ENCODE results near the gene TUBGCP6.

Gene TUBGCP6

GRCh38 chr22:50192436-50193204, 52.2 kb downstream of the TUBGCP6 start:
- DNase-seq = no peak

DNA sequence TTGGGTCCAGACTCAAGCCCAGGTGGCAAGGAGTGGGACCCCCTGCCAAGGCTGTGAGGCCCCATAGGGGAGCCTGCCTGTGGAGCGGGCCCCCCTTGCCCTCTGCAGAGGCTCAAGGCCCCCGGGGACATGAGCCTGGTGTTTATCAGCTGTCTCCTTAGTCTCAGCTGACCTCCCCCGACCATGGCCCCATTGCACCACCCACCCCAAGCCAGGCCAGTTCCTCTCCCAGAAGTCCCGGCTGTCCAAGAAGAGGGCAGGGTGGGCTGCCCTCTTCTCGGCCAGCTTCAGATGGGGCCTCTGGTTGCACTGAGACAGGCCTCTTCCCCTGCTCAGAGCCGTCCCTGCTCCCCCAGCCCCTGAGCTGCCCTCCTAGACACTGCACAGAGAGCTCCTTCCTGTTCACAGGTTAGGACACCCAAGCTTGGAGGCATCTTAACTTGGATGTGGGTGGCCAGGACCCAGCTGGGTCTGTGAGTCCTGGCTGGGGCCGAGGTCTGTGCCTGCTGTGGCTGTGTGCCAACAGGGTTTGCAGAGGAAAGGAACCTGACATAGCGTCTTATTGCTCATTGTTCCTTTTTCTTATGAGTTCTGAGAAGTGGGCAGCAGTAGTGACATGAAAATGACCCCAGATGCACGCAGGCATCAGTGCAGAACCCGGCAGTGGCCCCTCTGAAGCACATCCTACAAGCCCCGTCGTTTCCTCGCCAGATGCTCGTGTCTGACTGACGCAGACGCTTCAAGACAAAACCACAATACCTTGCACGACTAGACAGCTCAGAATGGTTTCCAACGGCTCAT, 53.7 kb downstream of the TUBGCP6 start:
- DNase-seq = no peak

DNA sequence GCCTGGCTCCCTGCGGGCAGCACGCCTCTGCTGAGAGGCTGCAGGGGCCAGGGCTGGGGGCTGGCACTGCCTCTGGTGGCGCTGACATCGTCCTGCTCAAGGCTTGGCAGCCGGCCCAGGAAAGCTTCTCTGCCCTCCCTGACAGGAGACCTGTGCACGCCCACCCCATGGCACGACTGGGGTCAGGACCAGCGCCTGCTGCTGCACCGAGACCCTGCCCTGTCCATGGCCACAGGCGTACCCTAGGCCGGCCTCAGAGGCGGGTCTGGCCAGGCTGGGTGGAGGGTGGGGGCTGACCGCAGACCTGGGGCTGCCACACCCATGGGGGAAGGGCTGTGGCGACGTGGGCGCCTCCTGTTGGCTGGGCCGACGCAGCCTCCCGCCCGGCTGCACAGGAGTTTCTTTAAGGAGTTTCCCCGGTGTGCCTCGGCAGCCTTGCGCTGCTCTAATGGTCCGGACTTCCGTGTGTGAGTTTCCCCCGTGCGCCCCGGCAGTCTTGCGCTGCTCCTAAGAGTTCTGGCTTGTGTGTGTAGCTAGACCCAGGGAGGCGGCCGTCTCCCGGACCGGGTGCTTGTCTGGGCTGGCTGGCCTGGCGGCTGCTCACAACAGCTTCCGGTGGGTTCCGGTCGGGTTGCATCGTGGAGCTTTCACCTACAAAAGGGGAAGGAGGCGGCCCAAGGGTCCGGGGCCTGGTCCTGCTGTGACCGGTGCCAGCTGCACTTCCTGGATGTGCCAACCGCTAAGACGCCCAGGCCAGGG, 54.5 kb downstream of the TUBGCP6 start:
- DNase-seq = peak; percentile 17

DNA sequence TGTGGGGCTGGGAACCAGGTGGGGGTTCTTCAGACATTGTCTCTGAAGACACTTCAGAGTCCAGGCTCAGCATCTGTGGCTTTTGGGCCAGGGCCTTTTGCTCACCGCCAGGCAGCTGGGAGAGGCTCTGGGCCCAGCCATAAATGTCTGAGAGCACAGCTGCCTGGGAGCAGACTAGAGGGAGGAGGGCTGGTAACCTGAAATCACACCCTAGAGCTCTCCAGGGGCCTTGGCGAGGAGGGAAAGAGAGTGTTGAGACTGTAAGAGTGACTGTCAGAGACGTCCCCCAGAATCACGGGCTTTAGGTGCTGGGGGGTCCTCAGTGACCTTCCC, 55.0 kb downstream of the TUBGCP6 start:
- DNase-seq = no peak

DNA sequence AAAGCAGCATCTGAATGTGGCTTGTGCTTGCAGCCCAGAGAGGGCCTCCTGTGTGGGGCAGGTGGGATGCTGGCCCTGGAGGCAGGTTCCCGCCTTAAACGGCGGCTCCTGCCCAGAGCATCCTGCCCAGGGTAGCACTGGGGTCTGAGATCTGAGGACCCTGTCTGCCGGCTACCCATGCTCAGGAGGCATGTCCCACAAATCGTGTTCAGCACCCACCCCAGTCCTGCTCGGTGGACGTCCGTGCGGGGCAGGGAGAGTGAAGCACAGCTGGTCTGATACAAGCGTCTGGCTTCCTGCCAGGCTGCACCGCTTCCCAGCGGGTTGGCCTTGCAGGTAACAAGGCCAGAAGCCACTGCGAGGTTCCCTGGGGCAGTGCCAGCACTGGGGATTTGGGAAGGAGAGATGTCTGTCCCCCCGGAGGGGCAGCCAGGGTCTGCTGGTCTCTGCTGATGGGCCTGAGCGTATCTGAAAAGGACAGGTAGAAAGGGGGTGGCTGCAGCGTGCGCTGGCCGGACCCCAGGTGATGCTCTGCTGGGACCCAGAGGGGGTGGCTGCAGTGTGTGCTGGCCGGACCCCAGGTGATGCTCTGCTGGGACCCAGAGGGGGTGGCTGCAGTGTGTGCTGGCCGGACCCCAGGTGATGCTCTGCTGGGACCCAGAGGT, 55.5 kb downstream of the TUBGCP6 start:
- DNase-seq = no peak

- no peak for DNase-seq
Observed at GRCh38 chr22:50188356-50188755, 56.5 kb downstream of the TUBGCP6 start.

DNA sequence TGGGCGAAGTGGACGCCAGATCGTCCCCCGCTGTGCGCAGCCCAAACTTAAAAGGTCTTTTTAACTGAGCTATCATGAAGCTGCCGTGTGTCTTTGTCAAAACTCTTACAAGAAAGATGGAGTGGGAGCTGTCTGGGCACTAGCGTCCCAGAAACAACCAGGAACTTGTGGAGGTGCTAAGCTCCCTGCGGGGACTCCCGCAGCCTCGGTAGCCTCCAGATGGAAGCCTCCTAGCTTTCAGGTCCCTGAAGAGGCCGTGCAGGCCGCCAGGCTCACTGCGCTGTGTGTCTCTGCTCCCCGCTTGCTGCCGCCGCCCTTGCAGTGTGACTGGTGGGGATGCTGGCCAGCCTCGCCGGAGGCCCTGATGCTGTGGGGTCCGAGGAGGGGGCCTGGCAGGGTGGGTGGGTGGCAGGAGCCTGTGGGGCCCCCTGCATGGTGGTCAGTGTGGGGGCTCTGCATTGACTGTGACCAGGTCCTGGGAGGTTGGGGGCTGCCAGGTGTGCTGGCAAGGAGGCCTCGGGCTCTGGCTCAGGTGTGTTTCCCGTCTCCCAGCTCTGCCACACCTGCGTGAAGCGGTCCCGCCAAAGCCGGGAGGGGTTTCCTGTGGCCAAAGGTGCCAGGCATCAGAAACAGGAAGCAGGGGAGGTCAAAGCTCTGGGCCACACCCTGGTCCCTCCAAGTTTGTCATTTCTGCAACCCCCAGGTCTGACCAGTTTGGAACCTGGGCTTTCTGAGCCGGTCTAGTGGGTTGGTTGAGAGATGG, 57.9 kb downstream of the TUBGCP6 start:
- DNase-seq = no peak

DNA sequence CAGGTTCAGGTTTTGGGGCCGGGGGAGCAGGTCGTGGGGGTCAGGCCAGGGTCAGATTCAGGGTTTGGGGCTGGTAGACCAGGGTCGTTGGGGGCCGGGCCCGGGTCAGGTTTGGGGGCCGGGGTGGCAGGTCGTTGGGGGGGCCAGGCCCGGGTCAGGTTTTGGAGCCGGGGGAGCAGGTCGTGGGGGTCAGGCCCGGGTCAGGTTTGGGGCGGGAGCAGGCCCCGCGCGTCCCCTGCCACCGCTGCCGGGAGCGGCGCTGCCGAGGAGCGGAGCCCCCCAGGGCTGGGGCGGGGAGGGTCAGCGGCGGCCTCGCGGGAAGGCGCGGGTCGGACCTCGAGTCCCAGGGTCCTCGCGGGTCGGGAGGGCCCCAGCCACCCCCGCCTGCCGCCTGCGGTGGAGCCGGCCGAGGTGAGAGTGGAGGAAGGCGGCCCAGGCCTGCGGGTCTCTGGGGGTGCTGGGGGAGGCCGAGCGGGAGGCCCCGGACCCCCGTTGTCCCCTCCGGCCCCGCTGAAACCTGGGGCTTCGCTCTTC, 58.6 kb downstream of the TUBGCP6 start:
- no peak for DNase-seq

GRCh38 chr22:50185375-50186087, 59.3 kb downstream of the TUBGCP6 start, which contains the start of gene TRABD:
Gene TRABD, plus strand, starts transcription at chr22:50185913. Its CDS starts 7,148 bp downstream, at chr22:50193061.
- peak; percentile 36 for DNase-seq

DNA sequence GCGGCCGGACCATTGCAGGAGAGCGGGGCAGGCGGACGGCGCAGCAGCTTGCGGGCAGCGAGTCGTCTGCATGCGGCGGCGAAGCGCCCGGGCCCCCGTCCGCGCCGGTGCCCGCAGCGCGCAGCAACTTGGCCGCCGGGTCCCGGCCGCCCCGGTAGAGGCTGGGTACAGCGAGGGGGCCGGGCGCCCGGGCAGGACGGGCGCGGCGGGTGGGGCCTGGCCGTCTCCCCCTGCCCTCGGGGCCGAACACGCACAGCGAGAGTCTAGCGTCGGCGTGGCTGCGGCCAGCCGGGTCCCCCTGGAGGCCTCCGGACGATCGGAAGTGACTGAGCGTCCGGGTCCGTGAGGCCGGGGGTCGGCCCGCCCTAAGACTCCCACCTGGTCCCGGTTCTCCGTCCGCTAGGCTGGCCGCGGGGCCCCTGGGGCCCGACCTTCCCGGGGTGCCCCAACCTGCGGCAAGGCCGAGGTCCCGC, 59.9 kb downstream of the TUBGCP6 start:
- DNase-seq = no peak

DNA sequence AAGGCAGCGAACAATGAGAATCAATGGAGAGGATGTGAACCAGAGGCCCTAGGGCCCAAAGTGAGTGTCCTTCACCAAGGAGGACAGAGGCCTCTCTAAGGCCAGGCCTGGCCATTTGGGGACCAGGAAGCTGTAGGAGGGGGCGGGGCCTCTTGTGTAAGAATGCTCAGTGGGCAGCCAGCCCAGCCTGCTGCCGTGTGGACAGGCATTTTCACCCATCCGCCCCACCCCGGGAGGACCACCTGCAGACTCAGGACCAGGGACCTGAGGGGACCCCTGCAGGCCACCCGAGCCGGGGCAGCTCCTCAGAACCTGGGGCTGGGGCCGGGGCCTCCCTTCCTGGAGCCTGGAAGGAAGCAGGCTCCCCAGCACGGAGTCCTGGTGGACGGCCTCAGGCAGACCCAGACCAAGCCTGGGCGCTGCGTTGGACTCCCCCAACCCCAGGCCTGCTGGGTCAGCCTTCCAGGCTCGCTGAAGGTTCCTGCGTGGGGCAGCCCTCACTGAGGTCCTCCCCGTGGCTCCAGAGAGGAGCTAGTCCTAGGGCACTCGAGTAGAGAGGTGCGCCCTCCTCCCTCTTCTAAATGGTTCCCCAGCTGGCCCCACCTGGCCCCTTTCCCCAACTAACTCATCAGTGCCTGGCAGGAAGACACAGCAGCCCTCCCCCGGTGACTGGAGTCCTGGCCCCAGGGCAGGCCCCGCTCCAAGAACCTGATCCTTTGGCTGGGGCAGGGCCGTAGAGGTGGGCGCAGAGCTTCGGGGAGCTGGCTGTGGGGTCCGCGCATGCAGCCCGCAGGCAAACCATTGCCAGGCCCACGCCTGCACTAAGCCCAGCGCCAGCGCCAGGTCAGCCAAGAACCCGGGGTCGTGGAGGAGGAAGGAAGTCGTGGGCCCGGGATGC, 60.6 kb downstream of the TUBGCP6 start:
- DNase-seq = no peak

- DNase-seq = no peak
Observed at GRCh38 chr22:50183141-50183971, 61.5 kb downstream of the TUBGCP6 start.

DNA sequence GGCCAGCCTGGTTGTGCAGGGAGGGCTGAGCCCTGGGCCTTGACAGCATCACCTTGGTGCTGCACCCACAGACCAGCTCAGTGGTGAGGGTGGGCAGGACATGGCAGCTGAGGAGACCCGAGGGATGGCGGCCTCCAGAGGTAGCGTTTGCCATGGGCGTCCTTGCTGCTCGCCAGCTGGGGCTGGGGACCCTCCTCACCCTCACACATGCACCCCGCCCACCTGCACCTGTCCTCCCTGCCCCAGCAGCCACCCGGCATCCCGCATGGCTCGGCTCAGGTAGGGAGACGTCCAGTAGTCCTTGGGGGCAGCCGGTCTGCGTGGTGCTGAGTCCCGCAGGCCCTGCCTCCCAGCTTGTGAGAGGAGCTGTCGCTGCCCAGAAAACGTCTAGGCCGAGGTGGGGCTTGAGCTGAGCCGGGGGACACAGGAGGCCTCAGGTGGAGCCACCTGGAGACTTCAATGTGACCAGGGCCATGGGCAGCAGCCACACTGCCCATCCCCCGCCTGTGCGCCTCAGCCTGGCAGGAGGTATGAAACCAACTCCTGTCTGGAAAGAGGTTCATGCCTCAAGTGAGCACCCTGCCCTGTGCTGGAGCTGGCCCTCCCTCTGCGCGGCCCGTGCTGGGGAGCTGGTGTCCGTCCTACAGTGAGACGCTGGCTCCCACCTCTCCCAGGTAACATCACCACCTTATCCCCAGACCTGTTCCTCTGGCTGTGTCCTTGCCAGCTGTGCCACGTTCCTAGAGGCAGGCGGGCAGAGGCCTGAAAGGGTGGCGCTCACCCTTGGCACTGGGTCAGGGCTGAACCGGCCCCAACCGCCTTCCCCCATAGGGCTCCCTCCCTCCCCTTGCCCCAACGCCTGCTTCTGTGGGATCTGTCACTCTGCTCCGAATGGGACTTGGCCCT, 62.4 kb downstream of the TUBGCP6 start:
- DNase-seq = no peak

- no peak for DNase-seq
Observed at GRCh38 chr22:50180727-50181521, 63.9 kb downstream of the TUBGCP6 start.

DNA sequence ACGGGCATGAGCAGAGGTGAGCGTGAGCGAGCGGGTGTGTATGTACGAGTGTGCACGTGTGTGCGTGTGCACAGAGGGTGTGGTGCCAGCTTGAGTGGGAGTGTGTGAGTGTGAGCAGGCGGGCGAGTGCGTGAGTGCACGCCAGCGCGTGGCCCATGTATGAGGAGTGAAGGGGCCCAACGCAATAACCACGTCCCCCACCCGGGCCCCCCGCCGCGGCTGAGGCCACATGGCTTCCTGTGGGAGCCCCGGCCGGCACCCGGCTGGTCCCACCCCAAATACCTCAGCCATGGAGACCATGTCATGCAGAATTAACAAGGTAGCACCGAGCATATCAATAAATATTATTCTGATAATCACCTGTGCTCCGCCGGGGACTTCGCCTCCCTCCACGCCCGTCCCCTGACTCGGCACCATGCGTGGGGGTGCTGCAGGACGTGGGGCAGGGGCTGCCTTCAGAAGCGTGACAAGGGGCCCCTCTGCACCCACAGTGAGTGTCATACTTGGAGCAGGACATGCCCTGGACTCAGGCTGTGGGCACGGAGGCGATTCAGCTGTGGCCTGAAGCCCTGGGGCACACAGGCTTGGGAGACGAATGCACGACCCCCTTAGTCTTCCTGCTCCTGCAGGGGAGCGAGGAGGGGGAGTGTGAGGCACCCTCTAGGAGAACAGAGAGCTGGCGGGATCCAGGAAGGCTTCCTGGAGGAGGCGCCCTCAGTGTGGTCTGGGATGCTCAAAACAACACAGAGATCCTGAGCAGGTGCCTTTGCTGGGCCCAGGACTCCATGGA, 64.7 kb downstream of the TUBGCP6 start:
- DNase-seq = no peak
